Memory B cell (primary cell): Measurements from ENCODE around the gene SYT7.

ENCODE experiments used
- ATAC-seq: fragments of 150-1000 bp; cut with Tn5 transposase; 2 replicates; pipeline ENCODE4 v1.10.0; 2021; ENCODE audit warnings: low read depth, mild to moderate bottlenecking, moderate library complexity
- DNase-seq, 2 donors: peaks; one replicate each; pipeline ENCODE4 v3.0.0; 2022; ENCODE audit warnings: low spot score in 2 of 2
- H3K27ac Mint-ChIP-seq: one replicate; pipeline ENCODE4 v1.8.0; 2022; ENCODE audit warnings: mild to moderate bottlenecking, moderate library complexity, mixed read lengths
- H3K27me3 Mint-ChIP-seq: one replicate; pipeline ENCODE4 v1.8.0; 2022; ENCODE audit warnings: mixed read lengths
- H3K36me3 Mint-ChIP-seq: one replicate; pipeline ENCODE4 v1.8.0; 2022; ENCODE audit warnings: mild to moderate bottlenecking, mixed read lengths
- H3K4me1 Mint-ChIP-seq: one replicate; pipeline ENCODE4 v1.8.0; 2022; ENCODE audit warnings: mixed read lengths
- H3K4me3 Mint-ChIP-seq: one replicate; pipeline ENCODE4 v1.8.0; 2022; ENCODE audit warnings: mild to moderate bottlenecking, moderate library complexity, mixed read lengths
- H3K9me3 Mint-ChIP-seq: one replicate; pipeline ENCODE4 v1.8.0; 2022; ENCODE audit warnings: mixed read lengths

Gene SYT7

GRCh38 chr11:61547246-61547645 is 33.6 kb downstream of the SYT7 start:
- H3K4me1 Mint-ChIP-seq: peaks cover 9% of the 10 kb centered on the region
- H3K27me3 Mint-ChIP-seq: peaks cover 32% of the 10 kb centered on the region
- DNase-seq: no peak

DNA sequence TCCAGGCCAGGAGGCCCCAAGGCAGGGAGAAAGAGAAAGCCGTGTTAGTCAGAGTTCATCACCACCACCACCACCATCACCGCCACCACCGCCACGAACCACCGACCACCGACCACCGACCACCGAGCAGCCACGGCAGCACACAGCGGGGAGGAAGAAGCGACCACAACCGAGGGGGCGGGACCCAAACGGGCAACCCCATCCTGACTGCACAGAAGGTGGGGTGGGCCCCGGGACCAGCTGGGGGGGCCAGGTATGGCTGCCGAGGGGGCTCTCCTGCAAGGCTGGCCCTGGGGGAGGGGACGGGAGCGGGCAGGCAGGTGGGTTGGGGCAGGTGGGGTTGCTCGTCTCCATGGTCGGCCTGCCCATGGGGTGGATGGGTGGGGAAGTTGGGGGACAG is 34.2 kb downstream of the SYT7 start:
- Mint-ChIP-seq H3K27me3 (peaks cover 33% of the 10 kb centered on the region), H3K36me3 (no peaks in the 10 kb centered on the region), H3K4me1 (peaks cover 11% of the 10 kb centered on the region), H3K27ac (no peak overlapping the region), H3K4me3 (no peak overlapping the region), H3K9me3 (no peaks in the 10 kb centered on the region)
- ATAC-seq (no peak), DNase-seq (no peak)

More at GRCh38 chr11:61547246-61547645, 33.6 kb downstream of the SYT7 start:
- Mint-ChIP-seq H3K9me3 (no peaks in the 10 kb centered on the region), H3K27ac (no peak overlapping the region), H3K36me3 (no peaks in the 10 kb centered on the region), H3K4me3 (no peak overlapping the region)
- ATAC-seq: no peak

GRCh38 chr11:61545921-61546320 is 35.0 kb downstream of the SYT7 start:
- Mint-ChIP-seq H3K4me1 (peaks cover 16% of the 10 kb centered on the region), H3K27ac (no peak overlapping the region), H3K4me3 (no peak overlapping the region), H3K9me3 (no peaks in the 10 kb centered on the region), H3K27me3 (peaks cover 33% of the 10 kb centered on the region), H3K36me3 (no peaks in the 10 kb centered on the region)
- no peak for DNase-seq
- no peak for ATAC-seq

GRCh38 chr11:61545341-61545740 is 35.5 kb downstream of the SYT7 start:
- Mint-ChIP-seq H3K27ac (no peak overlapping the region), H3K27me3 (peaks cover 30% of the 10 kb centered on the region), H3K4me1 (peaks cover 12% of the 10 kb centered on the region), H3K36me3 (no peaks in the 10 kb centered on the region), H3K9me3 (no peaks in the 10 kb centered on the region), H3K4me3 (no peak overlapping the region)
- DNase-seq (no peak), ATAC-seq (no peak)

- H3K36me3 Mint-ChIP-seq: no peaks in the 10 kb centered on the region
- ATAC-seq: no peak
- DNase-seq: no peak
- H3K4me1 Mint-ChIP-seq: peaks cover 12% of the 10 kb centered on the region
- H3K27ac Mint-ChIP-seq: no peak overlapping the region
- peaks cover 29% of the 10 kb centered on the region for H3K27me3 Mint-ChIP-seq
- H3K4me3 Mint-ChIP-seq: no peak overlapping the region
- H3K9me3 Mint-ChIP-seq: no peaks in the 10 kb centered on the region
These were observed 36.4 kb downstream of the SYT7 start for GRCh38 chr11:61544466-61544865.

DNA sequence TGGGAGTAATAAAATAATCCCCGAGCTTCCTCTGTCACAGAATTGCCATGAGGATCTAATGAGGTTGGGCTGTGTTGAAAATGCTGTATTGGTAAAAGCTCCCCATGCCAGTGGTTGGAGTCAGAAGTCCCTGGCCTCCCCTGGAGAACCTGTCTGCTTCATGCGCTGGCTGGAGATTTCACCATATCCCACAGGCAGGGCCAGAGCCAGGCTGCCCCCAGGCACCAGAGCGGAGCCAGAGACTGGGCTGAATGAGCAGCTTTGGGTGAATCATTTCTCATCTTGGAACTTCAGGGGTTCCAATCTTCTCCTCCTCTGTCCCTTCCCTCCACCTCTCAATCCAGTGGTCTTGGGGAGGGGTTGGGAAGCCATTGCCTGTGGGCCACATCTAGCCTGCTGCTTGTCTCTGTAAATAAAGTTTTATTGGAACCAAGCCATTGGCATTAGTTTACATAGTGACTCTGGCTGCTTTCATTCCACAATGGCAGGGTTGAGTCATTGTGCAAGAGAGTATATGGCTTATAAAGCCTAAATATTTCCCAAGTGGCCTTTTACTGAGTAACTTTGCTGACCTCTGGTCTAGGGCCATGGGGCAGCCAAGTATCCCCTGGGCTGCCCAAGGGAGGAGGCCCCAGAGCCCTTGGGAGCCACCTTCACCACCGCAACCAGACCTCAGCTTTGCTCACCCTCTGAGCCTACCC is 37.1 kb downstream of the SYT7 start:
- Mint-ChIP-seq H3K4me3 (no peak overlapping the region), H3K36me3 (no peaks in the 10 kb centered on the region)

GRCh38 chr11:61542705-61543104 is 38.2 kb downstream of the SYT7 start:
- Mint-ChIP-seq H3K27me3 (peaks cover 32% of the 10 kb centered on the region), H3K4me3 (no peak overlapping the region), H3K9me3 (no peaks in the 10 kb centered on the region), H3K27ac (no peak overlapping the region), H3K4me1 (peaks cover 12% of the 10 kb centered on the region), H3K36me3 (no peaks in the 10 kb centered on the region)
- ATAC-seq (no peak), DNase-seq (no peak)

More for the DNA sequence above, 37.1 kb downstream of the SYT7 start:
- peaks cover 33% of the 10 kb centered on the region for H3K27me3 Mint-ChIP-seq
- no peak for ATAC-seq
- no peaks in the 10 kb centered on the region for H3K9me3 Mint-ChIP-seq
- DNase-seq: no peak
- peaks cover 12% of the 10 kb centered on the region for H3K4me1 Mint-ChIP-seq
- H3K27ac Mint-ChIP-seq: no peak overlapping the region

- Mint-ChIP-seq H3K4me1 (peaks cover 12% of the 10 kb centered on the region), H3K9me3 (no peaks in the 10 kb centered on the region), H3K36me3 (no peaks in the 10 kb centered on the region), H3K27me3 (peaks cover 27% of the 10 kb centered on the region), H3K27ac (no peak overlapping the region), H3K4me3 (no peak overlapping the region)
- no peak for ATAC-seq
- no peak for DNase-seq
These were observed 38.8 kb downstream of the SYT7 start for GRCh38 chr11:61542024-61542461.

GRCh38 chr11:61541598-61541997 is 39.3 kb downstream of the SYT7 start:
- no peak for ATAC-seq
- Mint-ChIP-seq H3K27me3 (peaks cover 26% of the 10 kb centered on the region), H3K27ac (no peak overlapping the region)

DNA sequence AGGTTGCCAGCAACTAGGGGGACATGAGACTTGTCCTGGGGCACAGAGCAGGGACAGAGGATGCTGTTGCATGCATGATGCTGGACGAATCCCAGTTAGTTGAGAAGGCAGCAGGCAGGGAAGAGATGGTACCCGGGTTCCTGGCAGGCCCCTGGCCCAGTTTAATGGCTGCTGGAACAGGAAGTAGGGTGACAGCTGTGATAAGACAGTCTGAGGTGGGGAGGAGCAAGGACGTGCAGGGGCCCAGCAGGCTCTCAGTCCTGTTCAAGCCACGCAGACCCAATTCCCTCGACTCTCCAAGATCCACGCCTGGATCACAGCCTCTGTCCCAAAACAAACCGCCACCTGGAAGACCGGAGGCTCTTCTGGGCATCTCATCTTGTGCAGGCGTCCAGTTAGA is 40.3 kb downstream of the SYT7 start:
- H3K4me3 Mint-ChIP-seq: no peak overlapping the region
- no peaks in the 10 kb centered on the region for H3K9me3 Mint-ChIP-seq
- peaks cover 10% of the 10 kb centered on the region for H3K4me1 Mint-ChIP-seq
- peaks cover 20% of the 10 kb centered on the region for H3K27me3 Mint-ChIP-seq
- ATAC-seq (no peak), DNase-seq (no peak)
- H3K27ac Mint-ChIP-seq: no peak overlapping the region
- H3K36me3 Mint-ChIP-seq: no peaks in the 10 kb centered on the region

More at GRCh38 chr11:61541598-61541997, 39.3 kb downstream of the SYT7 start:
- DNase-seq: no peak
- Mint-ChIP-seq H3K4me3 (no peak overlapping the region), H3K4me1 (peaks cover 12% of the 10 kb centered on the region), H3K36me3 (no peaks in the 10 kb centered on the region), H3K9me3 (no peaks in the 10 kb centered on the region)

- no peak overlapping the region for H3K27ac Mint-ChIP-seq
- no peak for ATAC-seq
These were observed 41.0 kb downstream of the SYT7 start for GRCh38 chr11:61539831-61540357.

DNA sequence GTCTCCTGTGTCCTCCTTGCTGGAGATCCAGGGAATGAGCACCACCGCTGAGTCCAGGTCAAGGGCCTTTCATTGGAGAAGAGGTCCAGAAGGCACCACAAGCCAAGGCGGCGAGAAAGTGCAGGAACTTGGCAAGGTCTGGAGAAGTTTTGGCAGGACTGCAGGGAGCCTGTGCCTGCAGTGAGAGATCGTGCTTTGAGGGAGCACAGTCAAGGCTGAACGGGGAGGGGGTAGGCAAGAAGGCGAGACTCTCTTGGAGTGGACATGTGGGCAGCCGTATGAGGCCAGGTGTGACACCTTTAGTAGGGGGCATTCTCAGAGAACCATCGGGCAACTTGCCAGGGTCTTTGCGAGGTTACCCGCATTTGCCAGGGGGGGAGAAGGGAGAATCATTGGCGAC is 41.9 kb downstream of the SYT7 start:
- Mint-ChIP-seq H3K36me3 (no peaks in the 10 kb centered on the region), H3K9me3 (no peaks in the 10 kb centered on the region), H3K27me3 (peaks cover 25% of the 10 kb centered on the region), H3K4me3 (no peak overlapping the region), H3K27ac (no peak overlapping the region), H3K4me1 (peaks cover 11% of the 10 kb centered on the region)
- no peak for ATAC-seq
- DNase-seq: no peak

More at GRCh38 chr11:61539831-61540357, 41.0 kb downstream of the SYT7 start:
- Mint-ChIP-seq H3K4me3 (no peak overlapping the region), H3K4me1 (peaks cover 8% of the 10 kb centered on the region), H3K9me3 (no peaks in the 10 kb centered on the region), H3K27me3 (peaks cover 19% of the 10 kb centered on the region), H3K36me3 (no peaks in the 10 kb centered on the region)
- DNase-seq: no peak

DNA sequence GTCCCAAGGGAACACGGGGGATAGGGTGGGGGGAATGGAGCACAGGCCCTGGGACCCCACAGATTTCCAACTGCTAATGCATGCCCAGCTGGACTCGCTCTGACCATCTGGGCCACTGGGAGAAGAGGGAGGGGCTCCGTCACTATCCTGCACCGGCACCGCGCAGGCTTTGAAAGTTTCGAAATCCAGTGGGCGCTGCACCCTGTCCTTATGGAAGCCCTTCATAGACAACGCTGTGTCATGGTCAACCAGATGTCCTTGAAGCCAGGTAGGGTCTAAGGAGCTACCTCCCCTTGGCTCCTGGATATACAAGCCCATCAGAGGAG is 42.3 kb downstream of the SYT7 start:
- H3K4me3 Mint-ChIP-seq: no peak overlapping the region
- ATAC-seq: no peak
- no peak overlapping the region for H3K27ac Mint-ChIP-seq
- peaks cover 28% of the 10 kb centered on the region for H3K27me3 Mint-ChIP-seq
- H3K36me3 Mint-ChIP-seq: no peaks in the 10 kb centered on the region
- H3K4me1 Mint-ChIP-seq: peaks cover 11% of the 10 kb centered on the region
- no peak for DNase-seq
- no peaks in the 10 kb centered on the region for H3K9me3 Mint-ChIP-seq

DNA sequence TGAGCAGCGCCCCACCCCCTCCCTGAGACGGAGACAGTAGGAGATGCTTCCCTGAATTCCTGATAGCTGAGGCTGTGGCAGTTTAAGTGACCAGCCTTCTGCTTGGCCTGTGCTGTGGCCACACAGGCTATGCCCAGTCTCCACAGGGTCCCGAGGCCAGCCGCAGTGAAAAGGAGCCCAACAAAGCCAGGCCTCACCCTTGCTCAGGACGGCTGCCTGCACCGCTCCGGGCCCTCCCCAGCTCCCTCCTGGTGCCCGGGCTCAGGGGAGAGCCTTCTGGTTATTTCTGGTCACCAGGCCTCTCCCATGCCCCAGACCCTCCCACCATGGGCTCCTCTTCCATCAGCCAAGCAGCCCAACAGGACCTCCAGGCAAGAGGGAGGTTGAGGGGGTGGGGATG is 43.5 kb downstream of the SYT7 start:
- Mint-ChIP-seq H3K27me3 (peaks cover 32% of the 10 kb centered on the region), H3K27ac (no peak overlapping the region), H3K4me3 (no peak overlapping the region), H3K4me1 (peaks cover 11% of the 10 kb centered on the region), H3K36me3 (no peaks in the 10 kb centered on the region), H3K9me3 (no peaks in the 10 kb centered on the region)
- ATAC-seq (no peak), DNase-seq (no peak)

DNA sequence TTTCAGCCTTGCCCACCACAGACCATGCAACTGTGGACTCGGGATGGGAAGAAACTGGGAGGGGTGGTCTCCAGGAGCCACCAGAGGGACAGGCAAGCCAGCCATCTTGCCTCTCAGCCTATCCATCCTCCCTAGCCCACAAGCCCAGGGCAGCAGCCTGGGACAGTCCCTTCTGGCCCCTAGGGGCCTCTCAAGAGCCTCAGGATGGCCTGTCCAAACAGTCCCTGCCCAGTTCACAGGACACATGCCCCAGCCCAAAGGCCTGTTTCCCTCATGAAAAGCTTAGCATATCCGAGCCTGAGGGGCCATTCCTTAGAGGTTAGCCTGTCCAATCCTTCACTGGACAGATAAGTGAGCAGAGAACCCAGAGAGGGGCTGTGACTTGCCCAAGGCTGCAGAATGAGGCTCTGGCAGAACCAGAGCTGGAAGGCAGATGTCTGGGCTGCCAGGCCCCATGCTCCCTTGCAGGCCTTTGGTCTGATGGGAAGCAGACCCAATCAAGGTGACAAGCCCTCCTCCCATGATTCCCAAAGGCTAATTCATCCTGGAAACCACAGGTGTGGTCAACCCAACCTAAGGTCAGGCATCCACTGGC is 44.1 kb downstream of the SYT7 start:
- no peak for DNase-seq
- ATAC-seq: no peak
- peaks cover 10% of the 10 kb centered on the region for H3K4me1 Mint-ChIP-seq
- H3K36me3 Mint-ChIP-seq: no peaks in the 10 kb centered on the region
- no peak overlapping the region for H3K4me3 Mint-ChIP-seq
- H3K27me3 Mint-ChIP-seq: peaks cover 31% of the 10 kb centered on the region
- no peak overlapping the region for H3K27ac Mint-ChIP-seq
- H3K9me3 Mint-ChIP-seq: no peaks in the 10 kb centered on the region
